GM18867 (cell line): ENCODE measurements around the gene CLEC12A.
"Not testable (repeated sequence)": the region's sequence is repeated elsewhere in the genome, so short reads cannot be mapped to it uniquely, and the experiment has no call there.

Experiments
- ATAC-seq: cut with Tn5 transposase; IDR thresholded peaks from one replicate; pipeline ENCODE4 v1.9.1; 2021; ENCODE audit warnings: mild to moderate bottlenecking, moderate library complexity; ENCODE audit not compliant: unreplicated experiment

CLEC12A gene

DNA sequence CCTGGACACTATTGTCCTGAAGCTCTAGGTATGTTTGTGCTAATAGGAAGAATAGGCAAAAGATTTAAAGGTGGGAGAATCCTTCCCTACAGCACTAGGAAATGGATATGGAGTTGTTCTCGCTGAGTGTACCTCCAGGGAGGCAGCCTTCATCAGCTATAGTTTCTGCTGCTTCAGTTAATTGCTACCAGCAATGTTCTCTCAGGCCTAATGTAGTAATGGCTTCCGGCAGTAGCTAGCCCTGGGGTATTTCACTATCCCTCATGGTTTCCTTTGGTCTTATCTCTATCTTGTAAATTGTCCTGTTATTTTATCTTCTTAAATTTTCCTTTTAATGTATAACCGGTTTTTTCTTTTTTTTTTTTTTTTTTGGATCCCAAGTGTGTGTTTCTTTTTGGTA, 9.3 kb upstream of the CLEC12A start:
- no peak for ATAC-seq

DNA sequence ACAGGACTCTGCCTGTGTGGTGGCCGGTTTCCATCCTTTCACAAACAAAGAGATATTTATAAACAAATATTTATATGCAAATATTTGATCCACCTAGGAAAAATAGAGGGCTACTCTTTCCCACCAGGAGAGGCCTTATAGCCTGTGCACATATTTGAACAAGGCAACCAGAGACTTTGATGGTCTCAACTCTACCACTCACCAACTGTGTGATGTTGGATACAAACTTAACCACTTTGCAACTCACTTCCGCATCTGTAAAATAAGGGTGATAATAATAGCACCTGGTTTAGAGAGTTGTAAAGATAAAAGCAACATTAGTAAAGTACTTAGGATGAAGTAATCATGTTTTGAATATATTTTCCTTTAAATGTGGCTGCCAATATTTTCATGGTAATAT, 1.5 kb upstream of the CLEC12A start:
- ATAC-seq = no peak

DNA sequence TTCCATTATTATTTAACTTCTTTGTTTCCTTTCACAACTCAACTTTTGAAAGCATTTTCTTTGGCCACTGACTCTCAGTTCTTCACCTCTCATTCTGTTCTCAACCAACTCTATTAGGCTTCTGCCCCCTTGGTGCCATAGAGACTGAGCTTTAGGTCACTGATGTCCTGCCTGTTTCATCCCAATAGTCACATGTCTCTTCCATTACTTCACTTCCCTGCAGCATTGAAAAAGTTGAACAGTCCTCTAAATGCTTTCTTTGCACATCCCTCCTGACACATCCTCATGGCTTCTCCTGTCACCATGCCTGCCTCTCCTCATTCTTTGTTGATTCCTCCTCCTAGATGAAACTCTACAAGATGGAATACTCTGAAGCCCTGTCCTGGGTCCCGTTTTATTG, 2.7 kb downstream of the CLEC12A start:
- ATAC-seq = no peak

DNA sequence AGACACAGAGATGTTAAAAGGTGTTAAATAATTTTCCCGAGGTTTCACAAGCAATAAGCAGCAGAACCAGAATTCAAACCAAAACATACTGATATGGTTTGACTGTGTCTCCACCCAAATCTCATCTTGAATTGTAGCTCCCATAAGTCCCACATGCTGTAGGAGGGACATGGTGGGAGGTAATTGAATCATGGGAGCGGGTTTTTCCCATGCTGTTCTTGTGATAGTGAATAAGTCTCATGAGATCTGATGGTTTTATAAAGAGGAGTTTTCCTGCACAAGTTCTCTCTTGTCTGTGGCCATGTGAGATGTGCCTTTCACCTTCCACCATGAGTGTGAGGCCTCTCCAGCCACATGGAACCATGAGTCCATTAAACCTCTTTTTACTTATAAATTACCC, 3.5 kb downstream of the CLEC12A start:
- not testable (repeated sequence) for ATAC-seq

DNA sequence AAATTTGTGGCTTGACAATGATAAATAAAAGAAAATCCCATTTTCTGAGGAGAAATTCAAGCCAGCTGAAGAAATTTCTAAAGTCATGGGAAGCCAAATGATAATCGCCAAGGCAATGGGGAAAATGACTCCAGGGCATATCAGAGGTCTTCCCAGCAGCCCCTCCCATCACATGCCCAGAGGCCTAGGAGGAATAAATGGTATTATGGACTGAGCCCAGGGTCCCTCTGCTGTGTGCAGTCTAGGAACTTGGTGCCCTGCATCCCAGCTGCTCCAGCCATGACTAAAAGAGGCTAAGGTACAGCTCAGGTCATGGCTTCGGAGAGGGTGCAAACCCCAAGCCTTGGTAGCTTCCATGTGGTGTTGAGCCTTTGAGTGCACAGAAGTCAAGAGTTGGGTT, 4.4 kb downstream of the CLEC12A start:
- ATAC-seq = no peak

DNA sequence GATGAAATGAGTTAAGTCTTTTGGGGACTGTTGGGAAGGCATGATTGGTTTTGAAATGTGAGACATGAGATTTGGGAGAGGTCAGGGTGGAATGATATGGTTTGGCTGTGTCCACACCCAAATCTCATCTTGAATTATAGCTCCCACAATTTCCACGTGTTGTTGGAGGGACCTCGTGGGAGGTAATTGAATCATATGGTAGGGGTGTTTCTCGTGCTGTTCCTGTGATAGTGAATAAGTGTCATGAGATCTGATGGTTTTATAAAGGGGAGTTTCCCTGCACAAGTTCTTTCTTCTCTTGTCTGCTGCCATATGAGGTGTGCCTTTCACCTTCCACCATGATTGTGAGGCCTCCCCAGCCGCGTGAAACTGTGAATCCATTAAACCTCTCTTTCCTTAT, 5.4 kb downstream of the CLEC12A start:
- ATAC-seq = not testable (repeated sequence)

DNA sequence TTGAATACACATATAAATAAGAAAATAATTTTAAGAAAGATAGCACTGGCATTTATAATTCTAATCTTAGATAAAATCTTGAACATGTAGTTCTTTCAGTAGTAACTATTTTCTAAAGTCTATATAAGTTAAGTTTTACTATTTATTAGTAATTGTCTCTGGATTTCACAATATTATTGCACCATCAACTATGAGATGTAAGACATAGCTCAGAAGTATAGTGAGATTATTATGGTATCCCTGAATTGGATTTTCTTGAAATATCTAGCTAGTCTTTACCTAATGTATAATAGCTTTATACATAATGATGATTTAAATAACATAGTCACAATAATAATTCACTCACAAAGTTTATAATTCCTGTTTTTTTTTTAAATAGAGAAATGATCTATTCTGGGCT, 6.7 kb downstream of the CLEC12A start:
- no peak for ATAC-seq

DNA sequence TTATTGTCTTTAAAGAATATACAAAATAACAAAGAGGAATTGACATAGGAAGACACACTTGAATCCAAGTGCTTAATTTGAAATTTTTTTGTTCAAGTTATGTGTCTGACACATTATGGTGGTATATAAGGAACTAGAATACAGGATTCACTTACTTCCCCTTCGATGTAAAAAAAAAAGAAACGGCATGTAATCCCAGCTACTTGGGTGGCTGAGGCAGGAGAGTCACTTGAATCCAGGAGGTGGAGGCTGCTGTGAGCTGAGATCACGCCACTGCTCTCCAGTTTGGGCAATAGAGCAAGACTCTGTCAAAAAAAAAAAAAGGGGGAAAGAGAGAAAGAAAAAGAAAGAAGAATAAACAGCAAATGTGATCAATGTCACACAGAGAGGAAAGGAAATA, 8.9 kb downstream of the CLEC12A start:
- no peak for ATAC-seq

DNA sequence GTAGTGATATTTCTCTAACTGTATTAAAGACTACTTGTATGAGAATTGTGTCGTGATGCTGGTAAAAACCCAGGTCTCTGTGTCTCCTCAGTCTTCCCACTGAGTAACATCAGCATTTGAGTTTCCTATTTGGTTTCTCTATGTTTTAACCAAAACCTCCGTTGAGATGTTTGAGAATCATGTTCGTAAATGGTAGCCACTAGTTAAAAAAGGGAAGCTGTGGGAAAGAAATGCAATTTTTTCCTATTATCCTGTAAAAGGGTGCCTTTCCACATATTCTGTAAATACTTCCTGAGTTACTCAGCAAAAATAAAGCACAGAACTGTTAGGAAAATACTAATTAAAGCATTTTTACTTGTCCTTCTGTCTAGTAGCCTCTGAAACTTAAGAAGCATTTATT, 20.7 kb downstream of the CLEC12A start:
- ATAC-seq = no peak

DNA sequence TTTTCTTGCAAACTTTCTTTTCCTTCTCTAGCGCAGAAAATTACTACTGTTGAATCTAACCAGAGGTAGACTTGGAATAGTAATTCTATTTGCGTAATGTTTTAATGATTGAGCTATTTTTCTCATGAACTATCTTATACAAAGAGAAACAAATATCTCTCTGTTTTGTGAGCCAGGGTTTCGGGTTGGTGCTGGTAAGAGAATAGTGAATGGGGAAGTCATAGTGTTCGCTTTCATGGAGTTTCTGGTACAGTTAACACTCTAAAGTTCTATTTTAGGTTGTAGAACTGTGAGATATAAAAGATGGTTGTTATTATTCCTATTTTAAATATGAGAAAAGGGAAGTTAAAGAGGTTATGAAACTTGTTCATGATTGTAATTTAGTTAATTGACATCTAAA, 21.1 kb downstream of the CLEC12A start:
- ATAC-seq = no peak

DNA sequence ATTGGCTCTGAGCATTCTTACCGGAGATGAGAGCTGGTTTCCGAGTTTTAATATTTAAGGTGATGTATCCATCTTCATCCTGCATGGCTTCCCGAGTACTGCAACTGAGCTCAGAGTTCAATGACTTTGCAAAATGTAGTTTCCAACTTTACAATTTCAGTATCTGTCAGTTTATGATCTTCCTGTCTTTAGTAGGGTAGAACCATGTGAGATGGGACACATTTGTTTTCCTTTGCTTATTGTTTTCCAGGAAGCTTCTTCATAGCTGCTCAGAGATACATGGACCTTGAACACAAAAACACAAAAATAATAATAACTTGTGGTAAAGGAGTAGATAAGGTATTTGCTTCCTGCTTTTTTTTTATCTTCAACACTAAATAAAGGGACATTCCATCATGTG, 27.8 kb downstream of the CLEC12A start, which contains the start of gene CLEC1B:
Gene CLEC1B (minus strand): TSS at position 106 of the 400 bp plus-strand sequence. CDS start 21 bp downstream, at position 85.
- ATAC-seq = no peak

DNA sequence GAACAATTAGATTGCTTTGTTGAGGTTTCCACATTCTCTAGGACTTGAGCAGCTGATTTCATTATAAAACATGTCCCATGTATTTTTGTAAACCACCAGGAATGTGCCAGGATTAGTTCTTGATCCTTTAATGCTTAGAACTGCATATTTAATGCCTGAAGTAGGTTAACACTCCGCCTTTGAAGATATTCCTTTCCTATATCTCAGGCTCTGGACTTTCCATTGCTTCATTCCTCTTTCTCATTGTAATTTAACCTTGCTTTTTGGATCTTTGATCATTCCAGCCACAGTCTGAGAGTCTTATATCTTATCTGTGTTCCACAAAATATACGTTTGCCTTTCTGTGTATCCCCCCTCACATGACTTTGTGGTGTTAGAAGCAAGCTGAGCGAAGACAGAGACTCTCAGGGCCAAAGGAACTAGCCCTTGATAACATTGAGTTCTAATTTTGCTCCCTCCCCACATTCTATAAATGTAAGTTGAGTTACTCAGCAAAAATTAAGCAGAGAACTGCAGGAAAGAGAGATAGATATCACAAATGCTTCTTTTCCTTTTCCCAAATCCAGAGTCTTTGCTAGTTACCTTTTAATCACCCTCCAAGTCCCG, 30.1 kb downstream of the CLEC12A start:
- no peak for ATAC-seq

DNA sequence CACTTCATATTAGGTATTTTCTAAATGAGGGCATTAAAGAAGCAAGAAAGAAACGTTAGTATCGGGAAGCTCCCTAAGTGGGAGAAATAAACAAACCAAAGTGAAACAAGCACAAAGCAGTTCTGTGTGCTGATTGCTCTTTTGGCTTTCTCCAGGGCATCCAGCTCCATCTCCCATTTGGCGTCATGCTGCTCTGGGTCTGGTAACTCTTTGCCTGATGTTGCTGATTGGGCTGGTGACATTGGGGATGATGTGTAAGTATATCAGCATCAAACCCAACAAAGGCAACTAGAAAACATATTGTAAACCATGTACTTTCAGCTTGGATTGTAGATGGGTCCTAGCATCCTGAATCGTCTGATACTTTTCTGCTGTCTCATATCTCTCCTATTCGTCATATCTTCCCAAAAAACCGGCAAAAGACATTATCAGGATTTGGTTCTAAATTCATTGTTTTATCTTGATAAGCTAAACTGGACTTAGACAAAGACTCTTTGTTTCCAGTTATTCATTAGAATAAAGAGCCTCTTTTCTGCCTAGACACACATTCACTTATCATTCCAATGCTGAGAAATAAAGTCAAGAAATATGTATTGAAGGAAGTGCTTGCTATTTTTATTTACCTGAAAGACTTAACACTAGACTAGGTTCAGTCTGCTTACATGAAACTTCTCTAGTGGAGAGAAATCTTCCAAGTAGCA, 41.6 kb downstream of the CLEC12A start:
- ATAC-seq = no peak

DNA sequence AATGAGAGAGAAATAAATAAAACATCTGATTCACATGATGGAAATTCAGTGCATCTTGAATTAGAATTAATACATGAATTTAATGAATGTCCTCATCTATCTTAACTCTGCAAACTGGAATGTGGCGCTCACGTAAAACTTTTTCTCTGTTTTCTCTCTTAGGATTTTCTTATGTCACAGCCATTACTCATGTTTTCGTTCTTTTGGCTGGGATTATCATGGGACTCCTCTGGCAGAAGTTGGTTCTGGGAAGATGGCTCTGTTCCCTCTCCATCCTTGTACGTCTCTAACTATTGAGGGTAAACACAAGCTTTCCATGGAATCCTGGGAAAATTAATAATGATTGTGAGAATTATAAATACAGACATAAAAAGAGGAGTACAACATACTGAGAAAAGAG, 44.2 kb downstream of the CLEC12A start:
- ATAC-seq = no peak

DNA sequence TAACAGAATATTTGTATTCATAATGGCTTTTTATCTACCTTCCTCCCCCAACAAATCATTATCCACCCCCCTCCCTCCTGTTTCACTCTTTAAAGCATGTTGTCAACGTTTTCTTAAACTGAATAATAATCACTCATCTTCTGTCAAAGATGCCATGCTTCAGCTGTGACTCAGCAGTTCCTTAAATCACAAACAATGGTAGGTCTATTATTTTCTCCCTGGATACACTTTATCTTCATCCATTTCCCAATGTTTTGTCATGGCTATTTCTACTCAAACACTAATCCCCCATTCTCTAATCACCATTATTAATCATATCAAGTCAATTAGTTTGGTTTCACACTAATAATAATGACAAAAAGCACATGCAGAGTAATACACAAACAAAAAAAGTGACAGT, 45.7 kb downstream of the CLEC12A start:
- no peak for ATAC-seq

DNA sequence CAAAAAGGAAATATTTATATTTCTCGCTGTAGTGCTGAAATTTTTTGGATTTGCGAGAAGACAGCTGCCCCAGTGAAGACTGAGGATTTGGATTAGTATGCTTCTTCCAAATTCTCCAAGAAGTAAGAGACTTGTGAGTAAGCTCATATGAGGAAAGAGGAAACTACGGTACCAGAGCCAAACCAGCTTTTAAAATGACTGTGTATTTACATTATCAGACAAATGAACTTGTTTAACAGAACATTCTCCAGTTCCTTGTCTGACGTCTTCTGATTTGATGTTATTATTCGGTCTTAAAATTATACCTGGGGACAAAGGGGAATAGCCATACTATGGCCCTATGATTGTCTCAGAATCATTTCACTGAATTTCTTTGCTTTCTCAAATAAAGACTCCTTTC, 47.2 kb downstream of the CLEC12A start:
- ATAC-seq = no peak

DNA sequence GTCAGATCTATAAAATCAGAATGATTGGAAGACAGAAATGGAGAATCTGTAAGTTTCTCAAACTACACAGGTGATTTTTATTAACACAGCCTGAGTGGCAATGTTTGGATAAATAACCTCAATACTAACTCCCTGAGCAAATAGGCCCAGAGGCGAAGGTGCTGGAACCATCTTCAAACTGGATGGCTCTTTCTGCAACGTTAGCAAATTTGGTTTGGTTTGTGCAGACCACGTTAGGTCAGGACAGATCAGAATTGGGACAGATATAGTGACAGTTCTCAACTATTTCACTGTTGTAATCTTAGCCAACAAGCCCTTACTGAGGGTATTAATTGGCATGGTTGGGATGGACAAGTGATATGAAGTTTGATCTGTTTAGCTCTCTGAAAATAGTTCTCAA, 50.1 kb downstream of the CLEC12A start:
- no peak for ATAC-seq

DNA sequence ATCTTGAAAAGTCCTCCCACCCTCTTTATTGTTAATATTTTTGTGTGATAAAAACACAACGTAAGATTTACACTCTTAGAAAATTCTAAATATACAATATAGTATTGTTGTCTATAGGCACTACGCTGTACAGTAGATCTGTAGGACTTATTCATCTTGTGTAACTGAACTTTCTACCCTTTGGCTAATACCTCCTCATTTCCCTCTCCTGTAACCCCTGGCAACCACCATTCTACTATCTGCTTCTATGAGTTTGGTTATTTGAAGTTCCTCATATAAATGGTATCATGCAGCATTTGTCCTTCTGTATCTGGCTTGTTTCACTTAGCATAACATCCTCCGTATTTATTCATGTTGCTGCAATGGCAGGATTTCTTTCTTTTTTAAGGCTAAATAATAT, 54.0 kb downstream of the CLEC12A start:
- ATAC-seq = no peak

DNA sequence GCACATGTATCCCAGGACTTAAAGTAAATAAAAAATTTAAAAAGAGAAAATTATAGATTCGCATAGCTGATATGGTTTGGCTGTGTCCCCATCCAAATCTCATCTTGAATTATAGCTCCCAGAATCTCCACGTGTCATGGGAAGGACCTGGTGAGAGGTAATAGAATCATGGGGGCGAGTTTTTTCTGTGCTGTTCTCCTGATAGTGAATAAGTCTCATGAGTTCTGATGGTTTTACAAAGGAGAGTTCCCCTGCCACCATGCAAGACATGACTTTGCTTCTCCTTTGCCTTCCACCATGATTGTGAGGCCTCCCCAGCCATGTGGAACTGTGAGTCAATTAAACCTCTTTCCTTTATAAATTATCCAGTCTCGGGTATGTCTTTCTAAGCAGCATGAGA, 55.5 kb downstream of the CLEC12A start:
- not testable (repeated sequence) for ATAC-seq

DNA sequence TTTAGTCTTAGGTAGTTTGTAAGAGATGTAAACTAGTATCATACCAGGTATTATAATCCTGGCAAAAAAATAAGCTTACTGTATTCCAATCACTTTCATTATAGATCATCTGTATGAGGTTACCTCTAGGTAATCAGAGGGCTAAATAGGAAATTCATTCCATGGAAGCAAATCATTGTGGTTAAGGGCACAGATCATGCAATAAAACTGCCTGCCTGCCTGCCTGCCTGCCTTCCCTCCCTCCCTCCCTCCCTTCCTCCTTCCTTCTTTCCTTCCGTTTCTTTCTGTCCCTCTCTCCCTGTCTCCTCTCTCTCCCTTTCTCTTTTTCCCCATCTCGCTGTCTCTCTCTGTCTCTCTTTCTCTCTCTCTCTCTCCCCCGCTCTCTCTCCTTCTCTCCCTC, 56.1 kb downstream of the CLEC12A start:
- no peak for ATAC-seq

DNA sequence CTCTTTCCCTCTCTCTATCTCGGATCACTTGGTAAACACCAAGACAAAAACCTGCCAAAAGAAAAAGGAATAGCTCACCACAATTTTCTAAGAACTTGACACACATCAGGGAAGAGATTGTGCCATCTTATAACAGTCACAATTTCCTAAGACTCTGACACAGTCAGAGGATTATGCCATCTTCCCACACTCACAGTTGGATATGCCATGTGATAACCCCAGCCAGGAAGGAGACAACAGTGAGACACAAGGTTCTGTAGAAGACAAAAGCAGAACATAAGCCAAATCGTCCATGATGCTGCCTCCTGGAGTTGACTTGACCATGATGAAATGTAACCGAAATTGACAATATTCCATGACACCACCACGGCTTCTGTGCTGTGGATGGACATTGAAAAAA, 56.5 kb downstream of the CLEC12A start:
- ATAC-seq = no peak

DNA sequence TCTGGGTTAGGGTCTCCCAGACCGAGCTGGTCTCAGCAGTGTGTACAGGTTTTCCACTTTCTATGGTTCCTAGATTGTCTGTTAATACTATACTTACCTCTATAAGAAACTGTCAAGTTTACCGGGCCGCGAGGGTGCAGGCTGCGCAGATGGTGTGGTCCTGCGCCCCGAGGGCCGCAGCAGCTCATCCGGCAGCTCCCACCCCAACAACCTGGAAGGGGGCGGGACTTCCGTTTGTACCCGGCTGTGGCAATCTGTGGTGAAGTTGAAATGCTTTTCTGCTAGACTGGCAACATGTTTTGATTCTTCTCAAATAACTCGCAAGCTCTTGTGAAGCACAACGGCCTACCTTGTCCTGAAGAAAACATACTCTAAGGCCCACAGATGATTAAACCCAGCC, 59.2 kb downstream of the CLEC12A start, which contains the start of gene CLEC9A:
Gene CLEC9A (plus strand): TSS at position 237 of the 400 bp plus-strand sequence. CDS start 22,006 bp downstream, outside the sequence.
- ATAC-seq = no peak

DNA sequence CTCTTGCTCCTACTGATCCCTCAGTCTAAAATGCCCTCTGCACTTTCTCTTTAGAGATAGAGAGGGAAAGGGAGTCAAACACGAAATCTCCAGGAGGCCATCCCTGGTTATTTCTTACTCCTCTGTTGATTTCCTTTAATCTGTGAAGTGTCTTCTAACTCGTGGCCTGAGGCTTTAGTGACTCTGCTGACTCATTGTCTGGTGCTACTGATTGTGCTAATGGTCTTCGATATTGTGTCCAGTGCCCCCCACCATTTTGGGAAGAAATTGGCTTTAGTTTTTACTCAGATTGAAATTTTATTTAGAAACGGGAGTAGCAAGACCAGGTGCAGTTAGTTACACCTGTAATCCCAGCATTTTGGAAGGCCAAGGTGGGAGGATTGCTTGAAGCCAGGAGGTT, 60.1 kb downstream of the CLEC12A start:
- no peak for ATAC-seq
